HK-2 (cell line): Measurements from ENCODE around the gene SMYD3.
"Not testable (repeated sequence)": the region's sequence is repeated elsewhere in the genome, so short reads cannot be mapped to it uniquely, and the experiment has no call there.

Source experiments
- DNase-seq: peaks from one replicate; pipeline ENCODE4 v3.0.0-alpha.2; 2018; ENCODE audit not compliant: unreplicated experiment

Gene SMYD3

GRCh38 chr1:245718951-245719350 is 788.1 kb downstream of the SMYD3 start:
- no peak for DNase-seq

- no peak for DNase-seq
Observed at GRCh38 chr1:245718123-245718522, 789.0 kb downstream of the SMYD3 start.

- no peak for DNase-seq
Observed at GRCh38 chr1:245717611-245718010, 789.5 kb downstream of the SMYD3 start.

GRCh38 chr1:245716561-245716960 is 790.5 kb downstream of the SMYD3 start:
- no peak for DNase-seq

- DNase-seq = peak; percentile 22
Observed at GRCh38 chr1:245715970-245716369, 791.1 kb downstream of the SMYD3 start.

- peak; percentile 40 for DNase-seq
Observed at GRCh38 chr1:245715291-245715701, 791.8 kb downstream of the SMYD3 start.

- not testable (repeated sequence) for DNase-seq
Observed at GRCh38 chr1:245714027-245714426, 793.1 kb downstream of the SMYD3 start.

- no peak for DNase-seq
Observed at GRCh38 chr1:245710961-245711903, 795.8 kb downstream of the SMYD3 start.

GRCh38 chr1:245707941-245708340 is 799.1 kb downstream of the SMYD3 start:
- no peak for DNase-seq

GRCh38 chr1:245704765-245705164 is 802.3 kb downstream of the SMYD3 start:
- DNase-seq = peak; percentile 17

- no peak for DNase-seq
Observed at GRCh38 chr1:245704341-245704740, 802.7 kb downstream of the SMYD3 start.

GRCh38 chr1:245702346-245702745 is 804.7 kb downstream of the SMYD3 start:
- DNase-seq = no peak

GRCh38 chr1:245701631-245702030 is 805.4 kb downstream of the SMYD3 start:
- DNase-seq = no peak

- no peak for DNase-seq
Observed at GRCh38 chr1:245700631-245701030, 806.4 kb downstream of the SMYD3 start.
